ENCODE measurements around the gene MCM6.
"Not testable (repeated sequence)": the region's sequence is repeated elsewhere in the genome, so short reads cannot be mapped to it uniquely, and the experiment has no call there.

The MCM6 gene

GRCh38 chr2:135818937-135819610 is 57.2 kb downstream of the MCM6 start:
- DNase-seq: no peak

GRCh38 chr2:135817951-135818350 is 58.3 kb downstream of the MCM6 start:
- DNase-seq: no peak

GRCh38 chr2:135817466-135817865 is 58.8 kb downstream of the MCM6 start:
- DNase-seq: no peak

- DNase-seq: no peak
Observed at GRCh38 chr2:135815269-135815668, 61.0 kb downstream of the MCM6 start.

- DNase-seq: no peak
Observed at GRCh38 chr2:135812907-135813511, 63.2 kb downstream of the MCM6 start.

- not testable (repeated sequence) for DNase-seq
Observed at GRCh38 chr2:135807874-135808273, 68.4 kb downstream of the MCM6 start.

GRCh38 chr2:135803278-135803677 is 73.0 kb downstream of the MCM6 start:
- no peak for DNase-seq

GRCh38 chr2:135802350-135802749 is 73.9 kb downstream of the MCM6 start:
- DNase-seq: no peak

- no peak for DNase-seq
Observed at GRCh38 chr2:135800513-135801460, 75.5 kb downstream of the MCM6 start.

- no peak for DNase-seq
Observed at GRCh38 chr2:135799738-135800137, 76.5 kb downstream of the MCM6 start.

- DNase-seq: no peak
Observed at GRCh38 chr2:135798762-135799161, 77.5 kb downstream of the MCM6 start.

GRCh38 chr2:135798275-135798705 is 78.0 kb downstream of the MCM6 start:
- no peak for DNase-seq

GRCh38 chr2:135797497-135798274 is 78.6 kb downstream of the MCM6 start:
- peak; percentile 76 for DNase-seq

- DNase-seq: no peak
Observed at GRCh38 chr2:135796606-135797005, 79.6 kb downstream of the MCM6 start.

GRCh38 chr2:135795641-135796040 is 80.6 kb downstream of the MCM6 start:
- not testable (repeated sequence) for DNase-seq

- no peak for DNase-seq
Observed at GRCh38 chr2:135792401-135793150, 83.7 kb downstream of the MCM6 start.

- no peak for DNase-seq
Observed at GRCh38 chr2:135791418-135792190, 84.6 kb downstream of the MCM6 start.

- no peak for DNase-seq
Observed at GRCh38 chr2:135790423-135790822, 85.8 kb downstream of the MCM6 start.
